LNCAP (cell line): ENCODE measurements around the gene NACAD.

Experiments used
- TF ChIP-seq, protein P1 (sequence below): fragments of 450-650 bp; IDR thresholded peaks from 2 replicates; pipeline ENCODE4 v1.5.1; 2017; ENCODE audit warnings: mild to moderate bottlenecking

NACAD gene, protein sequence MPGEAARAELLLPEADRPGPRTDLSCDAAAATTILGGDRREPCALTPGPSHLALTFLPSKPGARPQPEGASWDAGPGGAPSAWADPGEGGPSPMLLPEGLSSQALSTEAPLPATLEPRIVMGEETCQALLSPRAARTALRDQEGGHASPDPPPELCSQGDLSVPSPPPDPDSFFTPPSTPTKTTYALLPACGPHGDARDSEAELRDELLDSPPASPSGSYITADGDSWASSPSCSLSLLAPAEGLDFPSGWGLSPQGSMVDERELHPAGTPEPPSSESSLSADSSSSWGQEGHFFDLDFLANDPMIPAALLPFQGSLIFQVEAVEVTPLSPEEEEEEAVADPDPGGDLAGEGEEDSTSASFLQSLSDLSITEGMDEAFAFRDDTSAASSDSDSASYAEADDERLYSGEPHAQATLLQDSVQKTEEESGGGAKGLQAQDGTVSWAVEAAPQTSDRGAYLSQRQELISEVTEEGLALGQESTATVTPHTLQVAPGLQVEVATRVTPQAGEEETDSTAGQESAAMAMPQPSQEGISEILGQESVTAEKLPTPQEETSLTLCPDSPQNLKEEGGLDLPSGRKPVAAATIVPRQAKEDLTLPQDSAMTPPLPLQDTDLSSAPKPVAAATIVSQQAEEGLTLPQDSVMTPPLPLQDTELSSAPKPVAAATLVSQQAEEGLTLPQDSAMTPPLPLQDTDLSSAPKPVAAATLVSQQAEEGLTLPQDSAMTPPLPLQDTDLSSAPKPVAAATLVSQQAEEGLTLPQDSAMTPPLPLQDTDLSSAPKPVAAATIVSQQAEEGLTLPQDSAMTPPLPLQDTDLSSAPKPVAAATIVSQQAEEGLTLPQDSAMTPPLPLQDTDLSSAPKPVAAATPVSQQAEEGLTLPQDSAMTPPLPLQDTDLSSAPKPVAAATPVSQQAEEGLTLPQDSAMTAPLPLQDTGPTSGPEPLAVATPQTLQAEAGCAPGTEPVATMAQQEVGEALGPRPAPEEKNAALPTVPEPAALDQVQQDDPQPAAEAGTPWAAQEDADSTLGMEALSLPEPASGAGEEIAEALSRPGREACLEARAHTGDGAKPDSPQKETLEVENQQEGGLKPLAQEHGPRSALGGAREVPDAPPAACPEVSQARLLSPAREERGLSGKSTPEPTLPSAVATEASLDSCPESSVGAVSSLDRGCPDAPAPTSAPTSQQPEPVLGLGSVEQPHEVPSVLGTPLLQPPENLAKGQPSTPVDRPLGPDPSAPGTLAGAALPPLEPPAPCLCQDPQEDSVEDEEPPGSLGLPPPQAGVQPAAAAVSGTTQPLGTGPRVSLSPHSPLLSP (N-terminal part only)

DNA sequence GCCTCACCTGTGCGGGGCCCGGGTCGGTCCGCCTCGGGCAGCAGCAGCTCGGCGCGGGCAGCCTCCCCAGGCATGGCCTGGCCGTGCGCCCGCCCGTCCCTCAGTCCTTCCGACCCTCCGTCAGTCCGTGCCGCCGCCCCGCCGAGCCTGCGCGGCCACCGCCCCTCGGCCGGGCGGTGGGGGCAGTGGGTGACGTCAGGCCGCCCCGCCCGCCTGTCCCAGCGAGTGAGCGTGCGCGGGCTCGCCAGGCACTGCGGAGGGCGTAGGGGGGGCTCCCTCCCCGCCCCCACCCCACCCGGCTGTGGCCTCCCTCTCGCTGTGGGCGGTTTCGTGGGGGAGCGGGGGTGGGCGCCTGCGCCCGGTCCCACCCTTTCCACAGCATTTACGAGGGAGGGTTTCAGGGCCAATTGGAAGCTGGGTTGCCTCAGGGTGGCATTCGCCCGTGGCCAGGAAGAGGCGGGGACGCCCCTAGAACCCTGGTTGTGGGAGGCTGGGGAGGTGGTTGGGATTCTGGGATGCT lies at the start of gene NACAD:
TSS of gene NACAD (minus strand) at position 149 of the 520 bp plus-strand sequence. CDS start at position 74, 75 bp downstream.
- TF ChIP-seq, protein P1, sequence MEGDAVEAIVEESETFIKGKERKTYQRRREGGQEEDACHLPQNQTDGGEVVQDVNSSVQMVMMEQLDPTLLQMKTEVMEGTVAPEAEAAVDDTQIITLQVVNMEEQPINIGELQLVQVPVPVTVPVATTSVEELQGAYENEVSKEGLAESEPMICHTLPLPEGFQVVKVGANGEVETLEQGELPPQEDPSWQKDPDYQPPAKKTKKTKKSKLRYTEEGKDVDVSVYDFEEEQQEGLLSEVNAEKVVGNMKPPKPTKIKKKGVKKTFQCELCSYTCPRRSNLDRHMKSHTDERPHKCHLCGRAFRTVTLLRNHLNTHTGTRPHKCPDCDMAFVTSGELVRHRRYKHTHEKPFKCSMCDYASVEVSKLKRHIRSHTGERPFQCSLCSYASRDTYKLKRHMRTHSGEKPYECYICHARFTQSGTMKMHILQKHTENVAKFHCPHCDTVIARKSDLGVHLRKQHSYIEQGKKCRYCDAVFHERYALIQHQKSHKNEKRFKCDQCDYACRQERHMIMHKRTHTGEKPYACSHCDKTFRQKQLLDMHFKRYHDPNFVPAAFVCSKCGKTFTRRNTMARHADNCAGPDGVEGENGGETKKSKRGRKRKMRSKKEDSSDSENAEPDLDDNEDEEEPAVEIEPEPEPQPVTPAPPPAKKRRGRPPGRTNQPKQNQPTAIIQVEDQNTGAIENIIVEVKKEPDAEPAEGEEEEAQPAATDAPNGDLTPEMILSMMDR: no peak

DNA sequence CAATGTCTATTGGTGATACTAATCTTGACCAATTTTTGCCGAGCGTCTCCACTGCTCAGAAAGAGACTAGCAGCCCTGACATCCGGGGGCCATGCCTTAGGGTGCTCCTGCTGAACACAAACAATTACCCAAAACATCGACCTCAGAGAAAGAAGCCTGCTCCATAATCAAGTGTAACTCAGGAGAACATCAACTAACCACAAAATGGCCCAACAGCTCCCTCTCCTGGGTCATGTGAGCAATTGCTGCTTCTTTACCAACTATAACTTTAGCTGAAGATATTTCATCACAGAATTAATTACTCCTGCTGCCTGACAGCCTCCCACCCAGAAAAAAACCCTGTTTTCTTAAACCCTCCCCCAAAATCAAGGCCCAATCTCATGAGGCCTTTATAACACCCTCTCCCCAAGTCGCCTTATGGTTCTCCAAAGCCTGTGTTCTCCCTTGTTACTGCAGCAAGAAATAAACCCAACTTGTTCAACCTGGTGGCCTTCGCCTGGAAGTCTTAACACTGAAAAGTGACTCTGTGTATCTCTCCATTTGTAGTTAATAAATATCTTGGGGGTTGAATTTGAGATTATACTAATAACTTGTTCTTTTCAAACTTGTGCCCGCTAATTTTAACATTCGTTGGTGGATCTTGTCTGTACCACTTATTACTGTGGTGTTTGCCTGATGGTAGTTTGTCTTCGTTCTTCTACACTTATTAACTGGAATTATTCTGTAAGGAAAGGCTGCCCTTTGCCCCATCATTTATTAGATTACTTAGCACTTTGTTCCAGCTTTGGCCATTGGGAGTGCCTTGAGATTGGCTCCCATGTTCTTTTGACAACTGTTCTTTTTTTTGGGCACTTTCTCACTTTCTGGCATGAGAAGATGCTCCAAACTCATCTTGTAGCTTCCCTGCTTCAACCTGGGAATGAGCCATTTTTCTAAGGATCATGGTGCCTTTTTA lies 47.6 kb upstream of the NACAD start:
- TF ChIP-seq, protein P1: peak; percentile 83

DNA sequence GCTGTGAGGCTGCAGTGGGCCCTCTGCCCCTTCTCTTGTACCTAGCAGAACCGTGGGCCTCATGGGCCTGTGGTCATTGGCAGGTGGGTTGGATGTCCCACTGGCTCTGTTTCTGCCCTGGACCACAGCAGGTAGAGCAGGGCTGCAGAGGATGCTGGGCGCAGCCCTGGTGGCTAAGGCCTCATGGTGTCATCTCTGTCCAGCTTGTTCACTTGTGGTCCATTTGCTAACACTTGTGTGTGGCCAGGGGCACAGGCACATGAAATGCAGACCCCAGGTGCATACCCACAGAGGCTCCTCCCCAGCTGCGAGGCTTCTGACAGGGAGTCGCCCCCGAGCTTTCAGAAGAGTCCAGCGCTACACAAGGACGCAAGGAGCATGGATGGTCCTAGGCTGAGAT lies 45.1 kb upstream of the NACAD start:
- TF ChIP-seq, protein P1: no peak

DNA sequence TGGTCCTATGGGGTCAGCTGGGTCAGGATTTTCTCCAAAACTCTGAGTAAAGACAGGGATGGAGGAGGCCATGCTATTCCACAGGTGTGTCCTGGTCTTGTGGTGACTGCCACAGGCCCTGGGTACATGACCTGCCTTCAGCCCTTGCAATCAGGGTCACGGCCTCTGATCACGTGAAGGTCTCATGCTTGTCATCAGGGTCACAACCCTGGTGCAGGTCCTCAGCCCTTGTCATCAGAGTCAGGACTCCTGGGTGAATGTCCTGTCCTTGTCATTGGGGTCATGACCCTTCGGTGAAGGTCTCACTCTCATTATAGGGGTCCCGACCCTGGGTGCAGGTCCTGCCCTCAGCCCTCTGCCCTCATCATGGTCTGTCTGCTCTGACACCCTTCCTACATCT lies 44.6 kb upstream of the NACAD start:
- TF ChIP-seq, protein P1: no peak

DNA sequence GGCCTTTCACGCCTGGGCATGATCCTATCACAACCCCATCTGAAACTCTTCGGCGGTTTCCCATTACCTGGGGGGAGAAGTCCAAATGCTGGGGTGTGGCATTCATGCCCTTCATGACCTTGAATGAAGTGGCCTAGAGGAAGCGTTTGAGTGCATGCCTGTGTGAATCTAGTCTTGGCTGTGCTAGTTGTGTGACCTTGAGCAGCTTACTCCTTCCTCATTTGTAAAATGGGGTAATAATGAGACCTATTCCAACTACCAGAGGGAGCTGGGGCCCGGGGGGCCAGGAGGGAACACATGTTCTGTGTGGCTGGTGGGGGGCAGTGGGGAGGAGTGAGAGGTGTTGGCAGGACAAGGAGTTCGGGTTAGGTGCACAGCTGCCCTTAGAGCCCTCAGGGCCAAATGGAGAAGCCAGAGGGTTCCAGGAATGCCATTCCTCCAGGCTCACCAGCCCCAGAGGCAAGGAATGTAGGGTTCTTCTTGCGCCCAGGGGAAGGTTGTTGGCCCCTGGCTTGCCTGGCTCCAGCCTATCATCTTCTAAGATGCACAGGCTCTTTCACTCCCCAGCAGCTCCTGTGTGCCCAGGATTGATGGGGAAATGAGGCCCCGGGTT lies 44.0 kb upstream of the NACAD start:
- TF ChIP-seq, protein P1: no peak

DNA sequence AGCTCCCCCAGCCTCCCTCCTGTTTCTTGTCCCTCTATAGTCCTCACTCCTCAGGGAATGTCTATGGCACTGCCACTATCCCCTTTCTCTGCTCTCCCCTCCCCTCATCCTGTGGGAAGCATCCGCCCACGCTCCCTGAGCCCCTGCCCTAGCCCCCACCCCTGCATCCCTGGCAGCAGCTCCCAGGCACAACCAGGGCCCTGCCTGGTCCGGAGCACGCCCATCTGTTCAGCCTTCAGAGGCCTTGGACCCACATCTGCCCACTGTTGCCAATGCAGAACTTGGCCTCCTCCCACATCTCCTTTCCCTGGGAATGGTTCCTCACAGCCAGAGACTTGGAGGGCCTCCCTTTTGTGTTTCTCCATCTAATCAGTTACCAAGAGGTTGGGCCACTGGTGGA lies 43.1 kb upstream of the NACAD start:
- TF ChIP-seq, protein P1: no peak
